ENCODE data around the gene RNF207.
A peak's percentile ranks its signal among the peaks of the same experiment; 100 is the strongest.

Gene RNF207

DNA sequence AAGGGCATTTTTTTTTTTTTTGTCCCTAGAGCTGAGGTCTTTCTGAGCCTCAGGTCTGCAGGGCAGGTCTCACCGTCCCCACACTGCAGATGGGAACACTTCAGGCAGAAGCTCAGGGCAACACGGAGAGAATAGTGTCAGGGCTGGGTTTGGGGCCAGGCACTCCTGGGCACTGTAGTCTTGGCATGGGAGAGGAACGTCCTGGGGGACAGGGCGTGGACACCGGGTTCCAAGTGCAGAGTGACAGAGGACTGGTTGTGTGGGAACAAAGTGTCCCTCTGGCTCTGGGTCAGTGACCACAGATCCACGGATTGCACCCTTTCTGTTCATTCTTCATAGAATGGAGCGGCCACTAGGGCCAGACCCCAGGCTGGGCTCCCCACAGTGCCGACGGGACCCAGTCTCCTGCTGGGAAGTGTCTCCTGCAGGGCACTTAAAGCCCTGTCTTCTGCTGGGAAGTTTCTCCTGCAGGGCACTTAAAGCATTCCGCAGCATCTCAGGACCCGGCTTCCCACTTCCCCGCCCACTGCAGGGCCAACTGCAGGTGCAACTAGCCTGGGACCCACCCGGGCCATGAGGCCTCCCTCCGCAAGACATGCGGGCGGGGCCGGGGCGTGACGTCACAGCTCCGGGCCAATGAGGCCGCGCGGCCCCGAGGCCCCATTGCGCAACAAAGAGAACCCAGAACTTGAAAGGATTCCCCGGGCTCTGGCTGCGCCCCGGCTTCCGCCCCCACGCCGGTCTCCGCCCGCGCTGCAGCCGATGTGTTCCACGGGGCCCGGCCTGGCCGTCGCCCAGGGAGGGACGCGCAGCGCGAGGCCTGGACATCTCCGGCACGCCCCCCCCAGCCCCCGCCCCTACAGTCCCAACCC lies 53.8 kb downstream of the RNF207 start:
- H3K9ac ChIP-seq (ENCODE audit: low read depth, low read length), result no peak overlapping the region

GRCh38 chr1:6260433-6260934 lies 54.6 kb downstream of the RNF207 start:
- Histone ChIP-seq H3K9me3 (ENCODE audit: control insufficient read depth, insufficient read depth, low read length) (no peaks in the 10 kb centered on the region), H3K9ac (ENCODE audit: low read depth, low read length) (no peak overlapping the region), H3K4me3 (ENCODE audit: low read depth, low read length) (peak overlapping the region; percentile 50), H3K4me1 (ENCODE audit: control insufficient read depth, insufficient read depth, low read length) (peaks cover 2% of the 10 kb centered on the region), H3K36me3 (ENCODE audit: control insufficient read depth, insufficient read depth, low read length) (no peaks in the 10 kb centered on the region), H3K27me3 (ENCODE audit: control insufficient read depth, insufficient read depth, low read length) (peaks cover 13% of the 10 kb centered on the region)

More for the DNA sequence above, 53.8 kb downstream of the RNF207 start:
- Histone ChIP-seq H3K36me3 (ENCODE audit: control insufficient read depth, insufficient read depth, low read length) (no peaks in the 10 kb centered on the region), H3K27me3 (ENCODE audit: control insufficient read depth, insufficient read depth, low read length) (peaks cover 13% of the 10 kb centered on the region), H3K9me3 (ENCODE audit: control insufficient read depth, insufficient read depth, low read length) (no peaks in the 10 kb centered on the region), H3K4me1 (ENCODE audit: control insufficient read depth, insufficient read depth, low read length) (peaks cover 2% of the 10 kb centered on the region), H3K4me3 (ENCODE audit: low read depth, low read length) (peak overlapping the region; percentile 50)

DNA sequence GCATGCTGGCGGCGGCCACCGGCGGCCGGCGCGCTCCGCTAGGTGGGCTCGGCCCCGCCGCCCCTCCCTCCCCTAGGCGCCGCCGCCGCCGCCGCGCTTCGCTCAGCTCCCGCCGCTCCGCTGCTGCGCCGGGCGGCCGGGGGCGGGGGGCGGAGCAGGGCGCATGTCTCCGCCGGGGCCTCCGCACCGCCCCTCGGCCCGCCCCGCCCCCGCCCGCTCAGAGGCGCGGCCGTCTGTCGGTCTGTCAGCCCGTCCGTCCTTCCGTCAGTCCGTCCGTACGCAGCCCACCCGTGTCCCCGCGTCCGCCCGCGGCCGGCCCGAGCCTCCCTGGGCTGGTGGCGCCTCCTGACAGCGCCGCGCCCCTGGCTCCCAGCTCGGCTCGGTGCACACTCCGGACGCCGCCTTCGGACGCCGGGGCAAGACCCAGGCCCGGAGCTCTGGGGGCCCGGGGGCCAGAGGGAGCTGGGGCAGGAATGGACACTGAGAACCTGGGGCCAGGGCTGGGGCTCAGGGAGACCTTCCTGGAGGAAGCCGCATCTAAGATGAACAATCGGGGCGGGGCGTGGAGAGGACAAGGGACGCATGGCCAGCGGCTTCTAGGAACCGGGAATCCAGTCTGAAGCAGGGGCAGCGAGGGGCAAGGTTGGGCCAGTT lies 55.2 kb downstream of the RNF207 start, which contains the start of gene GPR153:
Gene GPR153, minus strand, starts transcription at position 138 of the 654 bp plus-strand sequence. CDS start 6,193 bp downstream, outside the sequence.
- Histone ChIP-seq H3K36me3 (ENCODE audit: control insufficient read depth, insufficient read depth, low read length) (no peaks in the 10 kb centered on the region), H3K9ac (ENCODE audit: low read depth, low read length) (no peak within 1 kb of the TSS)

DNA sequence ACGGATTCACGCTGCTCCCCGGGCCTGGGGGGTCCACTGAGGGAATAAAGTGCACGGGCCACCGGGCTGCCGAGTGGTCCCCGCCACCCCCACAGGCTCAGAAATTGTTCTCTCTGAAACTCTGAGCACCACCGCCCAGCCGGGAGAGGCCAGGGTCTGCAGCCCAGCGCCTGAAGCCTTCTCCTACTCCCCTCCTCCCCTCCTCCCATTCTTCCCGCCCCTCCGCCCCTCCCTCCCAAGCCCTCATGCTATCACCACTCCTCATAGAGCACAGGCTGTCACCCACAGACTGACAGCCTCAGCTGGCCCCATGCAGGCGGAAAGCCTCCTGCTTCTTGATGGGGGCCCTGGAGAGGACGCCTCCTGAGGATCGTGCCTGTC lies 55.7 kb downstream of the RNF207 start:
- Histone ChIP-seq H3K9me3 (ENCODE audit: control insufficient read depth, insufficient read depth, low read length) (no peaks in the 10 kb centered on the region), H3K9ac (ENCODE audit: low read depth, low read length) (no peak overlapping the region), H3K4me1 (ENCODE audit: control insufficient read depth, insufficient read depth, low read length) (peaks cover 2% of the 10 kb centered on the region), H3K36me3 (ENCODE audit: control insufficient read depth, insufficient read depth, low read length) (no peaks in the 10 kb centered on the region), H3K27me3 (ENCODE audit: control insufficient read depth, insufficient read depth, low read length) (peaks cover 13% of the 10 kb centered on the region), H3K4me3 (ENCODE audit: low read depth, low read length) (peak overlapping the region; percentile 32)

More for the DNA sequence above, 55.2 kb downstream of the RNF207 start, which contains the start of gene GPR153:
- no peaks in the 10 kb centered on the region for H3K9me3 ChIP-seq (ENCODE audit: control insufficient read depth, insufficient read depth, low read length)
- H3K4me1 ChIP-seq (ENCODE audit: control insufficient read depth, insufficient read depth, low read length), result peaks cover 2% of the 10 kb centered on the region
- peak within 1 kb of the TSS; percentile 50 for H3K4me3 ChIP-seq (ENCODE audit: low read depth, low read length)
- peaks cover 13% of the 10 kb centered on the region for H3K27me3 ChIP-seq (ENCODE audit: control insufficient read depth, insufficient read depth, low read length)

DNA sequence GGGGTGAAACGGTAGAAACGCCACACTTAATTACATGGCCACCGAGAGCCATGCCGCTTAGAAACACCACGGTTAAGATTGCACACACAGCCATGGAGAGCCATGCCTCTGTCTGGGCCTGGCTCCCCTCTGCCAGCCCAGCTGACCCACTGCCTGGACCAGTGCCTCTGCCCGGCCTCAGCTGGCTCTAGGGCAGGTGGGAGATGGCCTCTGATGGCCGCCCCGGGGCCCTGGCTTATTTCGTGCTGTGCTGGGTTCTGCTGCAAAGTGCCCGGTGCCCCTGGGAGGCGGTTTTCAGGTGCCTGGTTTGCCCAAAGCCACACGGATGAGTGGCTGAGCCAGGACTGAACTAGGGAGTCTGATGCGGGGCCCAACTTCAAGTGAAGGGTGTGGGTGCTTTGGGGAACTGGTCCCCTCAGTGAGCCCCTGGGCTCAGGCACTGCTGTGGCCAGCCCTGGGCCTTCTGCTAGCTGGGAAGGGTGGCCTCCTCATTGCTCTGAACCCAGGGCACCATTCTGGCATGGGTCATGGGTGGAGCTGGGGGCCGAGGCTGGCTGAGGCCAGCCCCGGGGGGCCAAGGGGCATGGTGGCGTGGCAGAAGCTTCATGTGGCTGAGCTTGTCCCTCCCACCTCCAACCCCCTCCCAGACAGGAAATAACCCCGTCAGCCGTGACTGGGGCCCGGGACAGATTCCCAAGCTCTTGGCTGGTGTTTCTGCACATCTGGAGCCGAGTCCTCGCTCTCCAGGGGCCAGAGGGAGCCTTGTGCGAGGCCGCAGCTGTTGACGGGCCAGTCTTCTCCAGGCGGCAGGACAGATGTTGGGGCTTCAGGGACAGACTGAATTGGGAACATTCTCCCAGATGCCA lies 56.9 kb downstream of the RNF207 start:
- H3K36me3 ChIP-seq (ENCODE audit: control insufficient read depth, insufficient read depth, low read length), result no peaks in the 10 kb centered on the region
- no peak overlapping the region for H3K4me3 ChIP-seq (ENCODE audit: low read depth, low read length)
- peaks cover 2% of the 10 kb centered on the region for H3K4me1 ChIP-seq (ENCODE audit: control insufficient read depth, insufficient read depth, low read length)
- no peaks in the 10 kb centered on the region for H3K9me3 ChIP-seq (ENCODE audit: control insufficient read depth, insufficient read depth, low read length)
- H3K27me3 ChIP-seq (ENCODE audit: control insufficient read depth, insufficient read depth, low read length), result peaks cover 13% of the 10 kb centered on the region
- H3K9ac ChIP-seq (ENCODE audit: low read depth, low read length), result no peak overlapping the region

GRCh38 chr1:6263716-6264115 lies 57.8 kb downstream of the RNF207 start:
- Histone ChIP-seq H3K4me1 (ENCODE audit: control insufficient read depth, insufficient read depth, low read length) (peaks cover 2% of the 10 kb centered on the region), H3K27me3 (ENCODE audit: control insufficient read depth, insufficient read depth, low read length) (peaks cover 13% of the 10 kb centered on the region), H3K9me3 (ENCODE audit: control insufficient read depth, insufficient read depth, low read length) (no peaks in the 10 kb centered on the region), H3K4me3 (ENCODE audit: low read depth, low read length) (no peak overlapping the region), H3K36me3 (ENCODE audit: control insufficient read depth, insufficient read depth, low read length) (no peaks in the 10 kb centered on the region), H3K9ac (ENCODE audit: low read depth, low read length) (no peak overlapping the region)

DNA sequence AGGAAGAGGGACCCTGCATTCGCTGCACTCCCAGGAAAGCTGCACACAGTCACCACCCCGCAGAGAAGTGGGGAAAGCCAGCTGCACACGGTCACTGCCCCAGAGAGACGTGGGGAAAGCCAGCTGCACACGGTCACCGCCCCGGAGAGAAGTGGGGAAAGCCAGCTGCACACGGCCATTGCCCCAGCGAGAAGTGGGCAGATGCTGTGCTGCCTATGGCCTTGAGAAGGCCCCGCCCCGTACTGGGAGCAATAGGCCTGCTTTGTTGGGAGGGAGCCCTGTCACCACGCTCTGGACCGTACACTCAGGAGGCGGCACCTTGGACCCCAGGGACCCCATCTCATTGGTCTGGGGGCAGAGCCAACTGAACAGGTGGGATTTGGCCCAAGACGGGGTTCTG lies 59.2 kb downstream of the RNF207 start:
- Histone ChIP-seq H3K9me3 (ENCODE audit: control insufficient read depth, insufficient read depth, low read length) (no peaks in the 10 kb centered on the region), H3K27me3 (ENCODE audit: control insufficient read depth, insufficient read depth, low read length) (peaks cover 2% of the 10 kb centered on the region), H3K4me1 (ENCODE audit: control insufficient read depth, insufficient read depth, low read length) (no peaks in the 10 kb centered on the region), H3K9ac (ENCODE audit: low read depth, low read length) (no peak overlapping the region), H3K36me3 (ENCODE audit: control insufficient read depth, insufficient read depth, low read length) (no peaks in the 10 kb centered on the region), H3K4me3 (ENCODE audit: low read depth, low read length) (no peak overlapping the region)

GRCh38 chr1:6266641-6267040 lies 60.7 kb downstream of the RNF207 start:
- Histone ChIP-seq H3K9ac (ENCODE audit: low read depth, low read length) (no peak overlapping the region), H3K36me3 (ENCODE audit: control insufficient read depth, insufficient read depth, low read length) (peaks cover under 1% of the 10 kb centered on the region), H3K4me3 (ENCODE audit: low read depth, low read length) (no peak overlapping the region), H3K9me3 (ENCODE audit: control insufficient read depth, insufficient read depth, low read length) (no peaks in the 10 kb centered on the region), H3K27me3 (ENCODE audit: control insufficient read depth, insufficient read depth, low read length) (peaks cover 2% of the 10 kb centered on the region), H3K4me1 (ENCODE audit: control insufficient read depth, insufficient read depth, low read length) (no peaks in the 10 kb centered on the region)

DNA sequence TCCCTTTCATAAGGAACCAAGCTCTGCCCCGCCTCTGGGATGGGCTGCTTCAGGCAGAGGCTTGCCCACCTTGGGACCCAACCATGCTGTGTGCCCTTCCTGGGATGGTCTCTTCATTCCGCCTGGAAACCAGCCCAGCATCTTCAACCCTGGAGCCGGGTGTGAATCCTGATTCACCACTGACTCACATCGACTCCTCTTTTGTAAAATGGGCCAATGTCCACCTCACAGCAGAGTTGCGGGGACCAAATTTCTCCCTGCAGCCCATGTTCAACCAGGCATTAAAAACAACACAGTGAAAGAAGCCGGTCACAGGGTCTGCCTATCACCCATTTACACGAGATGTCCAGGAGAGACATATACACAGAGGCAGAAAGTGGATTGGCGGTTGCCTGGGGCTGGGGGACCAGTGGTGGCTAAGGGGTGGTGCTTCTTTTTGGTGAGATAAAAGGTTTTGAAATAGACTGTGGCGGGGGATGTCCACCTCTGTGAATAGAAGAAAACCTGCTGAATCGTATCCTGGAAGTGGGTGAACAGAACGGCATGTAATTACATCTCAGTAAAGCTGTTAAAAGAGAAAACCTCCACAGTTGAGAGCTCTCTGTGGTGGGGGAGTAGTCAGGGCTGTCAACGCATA lies 61.9 kb downstream of the RNF207 start:
- Histone ChIP-seq H3K9ac (ENCODE audit: low read depth, low read length) (no peak overlapping the region), H3K36me3 (ENCODE audit: control insufficient read depth, insufficient read depth, low read length) (peaks cover 4% of the 10 kb centered on the region), H3K9me3 (ENCODE audit: control insufficient read depth, insufficient read depth, low read length) (no peaks in the 10 kb centered on the region), H3K4me3 (ENCODE audit: low read depth, low read length) (no peak overlapping the region), H3K27me3 (ENCODE audit: control insufficient read depth, insufficient read depth, low read length) (no peaks in the 10 kb centered on the region), H3K4me1 (ENCODE audit: control insufficient read depth, insufficient read depth, low read length) (no peaks in the 10 kb centered on the region)

DNA sequence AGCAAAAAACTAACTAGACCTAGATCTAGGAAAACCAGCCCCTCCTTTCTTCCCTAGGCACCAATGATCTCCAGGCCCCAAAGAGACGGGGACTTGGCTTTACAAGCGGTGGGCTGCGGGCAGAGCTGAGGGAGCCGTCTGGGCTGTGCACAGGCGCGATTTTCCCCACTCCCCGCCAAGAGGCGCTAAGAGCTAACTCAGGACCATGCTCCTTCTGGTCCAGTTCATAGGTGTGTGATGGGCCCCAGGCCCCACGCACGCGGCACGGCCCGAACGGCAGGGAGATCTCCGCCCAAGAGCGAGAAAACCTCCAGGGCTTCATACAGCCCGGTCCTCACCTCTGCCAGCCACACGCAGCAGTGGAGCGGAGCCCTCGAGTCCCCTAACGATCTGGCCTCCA lies 62.5 kb downstream of the RNF207 start:
- H3K27me3 ChIP-seq (ENCODE audit: control insufficient read depth, insufficient read depth, low read length), result no peaks in the 10 kb centered on the region
- no peaks in the 10 kb centered on the region for H3K9me3 ChIP-seq (ENCODE audit: control insufficient read depth, insufficient read depth, low read length)
- peaks cover 4% of the 10 kb centered on the region for H3K4me1 ChIP-seq (ENCODE audit: control insufficient read depth, insufficient read depth, low read length)
- H3K4me3 ChIP-seq (ENCODE audit: low read depth, low read length), result no peak overlapping the region
- H3K36me3 ChIP-seq (ENCODE audit: control insufficient read depth, insufficient read depth, low read length), result peaks cover 4% of the 10 kb centered on the region
- H3K9ac ChIP-seq (ENCODE audit: low read depth, low read length), result no peak overlapping the region

DNA sequence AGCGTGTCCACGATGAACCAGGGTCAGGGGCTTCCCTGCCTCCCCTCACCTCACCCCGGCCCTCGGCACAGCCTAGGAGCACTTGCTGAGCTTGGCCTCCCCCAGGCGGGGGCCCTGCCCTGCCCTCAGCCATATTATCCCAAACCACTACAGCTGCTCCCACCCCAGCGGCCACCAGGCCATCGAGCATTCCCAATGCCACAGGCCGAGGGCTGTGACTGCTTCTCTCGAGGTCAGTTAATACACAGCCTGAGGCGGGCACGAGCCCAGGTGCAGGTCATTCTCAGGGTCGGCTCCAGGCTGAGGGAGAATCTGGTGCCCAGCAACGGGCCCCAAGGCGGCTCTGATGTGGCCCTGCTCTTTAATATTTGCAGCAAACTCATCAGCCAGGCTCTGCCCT lies 63.4 kb downstream of the RNF207 start:
- H3K9me3 ChIP-seq (ENCODE audit: control insufficient read depth, insufficient read depth, low read length), result no peaks in the 10 kb centered on the region
- H3K4me3 ChIP-seq (ENCODE audit: low read depth, low read length), result no peak overlapping the region
- H3K9ac ChIP-seq (ENCODE audit: low read depth, low read length), result no peak overlapping the region
- peaks cover 4% of the 10 kb centered on the region for H3K4me1 ChIP-seq (ENCODE audit: control insufficient read depth, insufficient read depth, low read length)
- H3K36me3 ChIP-seq (ENCODE audit: control insufficient read depth, insufficient read depth, low read length), result peaks cover 5% of the 10 kb centered on the region
- H3K27me3 ChIP-seq (ENCODE audit: control insufficient read depth, insufficient read depth, low read length), result no peaks in the 10 kb centered on the region

Measured in iPS-15b (cell line).